ENCODE results near the gene MOAP1.

GRCh38 chr14:93206793-93207467, 22.2 kb upstream of the MOAP1 start, which contains the start of the genes GON7 and UBR7:
- TF ChIP-seq YY1 (IDR thresholded peaks at IDR 0.05; ENCODE audit: insufficient read depth, insufficient read length) (no peak), ZNF274 (IDR thresholded peaks at IDR 0.05; ENCODE audit: low read depth, low read length) (no peak)

Data from NT2/D1 (cell line).